ENCODE results near the gene SLC29A2. TPM values are rescaled to one million over a fixed set of nuclear protein-coding genes. Genes with fewer than 3 reads are reported as not detected.

The SLC29A2 gene
- total and polyA plus RNA-seq, 9 donors: 0.48 to 3.1 (median 0.78) TPM

DNA sequence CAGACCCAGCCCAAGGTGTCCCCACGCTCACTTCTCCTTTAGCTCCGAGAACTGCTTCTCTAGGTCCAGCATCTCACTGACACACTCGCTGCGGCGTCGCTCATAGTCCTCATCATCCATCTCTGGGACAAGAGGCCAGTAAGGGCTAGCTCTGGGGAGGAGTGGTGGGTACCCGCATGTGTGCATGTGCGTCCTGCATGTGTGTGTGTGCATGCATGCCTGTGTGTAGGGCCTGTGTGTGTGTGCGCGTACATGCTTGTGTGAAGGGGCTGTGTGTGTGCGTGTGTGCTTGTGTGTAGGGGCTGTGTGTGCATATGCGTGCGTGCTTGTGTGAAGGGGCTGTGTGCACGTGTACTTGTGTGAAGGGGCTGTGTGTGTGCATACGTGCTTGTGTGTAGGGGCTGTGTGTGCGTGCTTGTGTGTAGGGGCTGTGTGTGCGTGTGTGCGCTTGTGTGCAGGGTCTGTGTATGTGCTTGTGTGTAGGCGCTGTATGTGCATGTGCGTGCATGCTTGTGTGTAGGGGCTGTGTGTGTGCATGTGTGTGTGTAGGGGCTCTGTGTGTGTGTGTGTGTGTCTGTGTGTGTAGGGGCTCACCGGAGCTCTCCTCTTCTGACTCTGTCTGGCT lies 29.9 kb downstream of the SLC29A2 start:
- TF ChIP-seq EP300 (IDR thresholded peaks at IDR 0.05) (no peak), POLR2A (IDR thresholded peaks at IDR 0.05) (no peak)
- TF ChIP-seq, protein P1, sequence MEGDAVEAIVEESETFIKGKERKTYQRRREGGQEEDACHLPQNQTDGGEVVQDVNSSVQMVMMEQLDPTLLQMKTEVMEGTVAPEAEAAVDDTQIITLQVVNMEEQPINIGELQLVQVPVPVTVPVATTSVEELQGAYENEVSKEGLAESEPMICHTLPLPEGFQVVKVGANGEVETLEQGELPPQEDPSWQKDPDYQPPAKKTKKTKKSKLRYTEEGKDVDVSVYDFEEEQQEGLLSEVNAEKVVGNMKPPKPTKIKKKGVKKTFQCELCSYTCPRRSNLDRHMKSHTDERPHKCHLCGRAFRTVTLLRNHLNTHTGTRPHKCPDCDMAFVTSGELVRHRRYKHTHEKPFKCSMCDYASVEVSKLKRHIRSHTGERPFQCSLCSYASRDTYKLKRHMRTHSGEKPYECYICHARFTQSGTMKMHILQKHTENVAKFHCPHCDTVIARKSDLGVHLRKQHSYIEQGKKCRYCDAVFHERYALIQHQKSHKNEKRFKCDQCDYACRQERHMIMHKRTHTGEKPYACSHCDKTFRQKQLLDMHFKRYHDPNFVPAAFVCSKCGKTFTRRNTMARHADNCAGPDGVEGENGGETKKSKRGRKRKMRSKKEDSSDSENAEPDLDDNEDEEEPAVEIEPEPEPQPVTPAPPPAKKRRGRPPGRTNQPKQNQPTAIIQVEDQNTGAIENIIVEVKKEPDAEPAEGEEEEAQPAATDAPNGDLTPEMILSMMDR (IDR thresholded peaks at IDR 0.05): no peak
- Histone ChIP-seq H3K4me3 (no peak overlapping the region), H3K9me3 (no peaks in the 10 kb centered on the region), H3K36me3 (no peaks in the 10 kb centered on the region), H3K27me3 (no peaks in the 10 kb centered on the region), H3K27ac (no peak overlapping the region), H3K4me1 (ENCODE audit: insufficient read depth) (peaks cover 12% of the 10 kb centered on the region)
- WGBS, 3 donors: 88 to 92% (median 92%) methylated on average over 21 of the region's 21 CpGs
- intact Hi-C loops (cut with DNase I): no loop called here
- peak in 1 of 5 donors; percentile 28 for DNase-seq

DNA sequence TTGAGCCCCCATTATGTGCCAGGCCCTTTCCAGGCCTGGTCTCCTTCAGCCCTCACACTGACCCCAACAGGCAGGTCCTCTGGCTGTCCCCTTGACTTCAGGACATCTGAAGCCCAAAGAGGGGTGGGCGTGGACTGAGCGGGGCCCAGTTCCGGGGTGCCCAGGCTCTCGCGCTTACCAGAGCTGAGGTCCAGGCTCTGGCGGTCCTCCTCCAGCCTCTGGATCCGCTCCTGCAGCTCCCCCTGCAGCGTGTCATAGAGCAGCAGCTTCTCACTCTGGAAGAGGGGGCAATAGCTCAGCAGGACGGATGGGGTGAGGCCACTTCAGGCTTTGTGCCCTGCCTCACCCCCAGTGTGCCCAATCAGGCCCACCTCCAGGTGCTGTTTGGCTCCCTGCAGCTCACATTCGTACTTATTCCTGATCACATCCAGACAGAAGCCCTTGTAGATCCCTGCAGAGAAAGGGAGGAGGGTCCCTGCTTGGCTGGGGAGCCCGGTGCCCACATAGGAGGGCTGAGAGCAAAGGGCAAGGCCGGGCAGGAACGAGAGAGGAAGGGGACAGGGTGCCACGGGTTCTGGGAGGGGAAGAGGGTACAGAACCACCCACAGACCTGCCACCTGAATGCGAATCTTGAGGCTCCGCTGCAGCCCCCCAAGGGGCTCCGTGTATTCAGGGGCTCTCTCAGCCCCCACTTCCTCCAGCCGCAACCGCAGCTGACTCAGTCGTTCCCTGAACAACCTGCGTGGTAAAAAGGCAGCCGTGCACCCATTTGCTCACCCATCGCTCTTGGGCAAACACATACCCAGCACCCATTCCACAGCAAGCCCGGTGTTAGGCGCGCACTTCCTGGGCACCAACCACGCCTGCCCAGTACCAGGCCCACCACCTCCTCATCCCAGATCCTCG lies 30.7 kb downstream of the SLC29A2 start:
- WGBS, 3 donors: 87 to 90% (median 90%) methylated on average over 27 to 28 of the region's 28 CpGs
- H3K4me1 ChIP-seq (ENCODE audit: insufficient read depth): peaks cover 9% of the 10 kb centered on the region
- TF ChIP-seq, protein P1 (IDR thresholded peaks at IDR 0.05): no peak
- TF ChIP-seq POLR2A (IDR thresholded peaks at IDR 0.05) (no peak), EP300 (IDR thresholded peaks at IDR 0.05) (no peak)
- peak in 1 of 5 donors; percentile 28 for DNase-seq
- H3K27ac ChIP-seq: no peak overlapping the region
- intact Hi-C loops (cut with DNase I): no loop called here
- H3K36me3 ChIP-seq: no peaks in the 10 kb centered on the region
- no peaks in the 10 kb centered on the region for H3K27me3 ChIP-seq
- no peaks in the 10 kb centered on the region for H3K9me3 ChIP-seq
- no peak overlapping the region for H3K4me3 ChIP-seq

DNA sequence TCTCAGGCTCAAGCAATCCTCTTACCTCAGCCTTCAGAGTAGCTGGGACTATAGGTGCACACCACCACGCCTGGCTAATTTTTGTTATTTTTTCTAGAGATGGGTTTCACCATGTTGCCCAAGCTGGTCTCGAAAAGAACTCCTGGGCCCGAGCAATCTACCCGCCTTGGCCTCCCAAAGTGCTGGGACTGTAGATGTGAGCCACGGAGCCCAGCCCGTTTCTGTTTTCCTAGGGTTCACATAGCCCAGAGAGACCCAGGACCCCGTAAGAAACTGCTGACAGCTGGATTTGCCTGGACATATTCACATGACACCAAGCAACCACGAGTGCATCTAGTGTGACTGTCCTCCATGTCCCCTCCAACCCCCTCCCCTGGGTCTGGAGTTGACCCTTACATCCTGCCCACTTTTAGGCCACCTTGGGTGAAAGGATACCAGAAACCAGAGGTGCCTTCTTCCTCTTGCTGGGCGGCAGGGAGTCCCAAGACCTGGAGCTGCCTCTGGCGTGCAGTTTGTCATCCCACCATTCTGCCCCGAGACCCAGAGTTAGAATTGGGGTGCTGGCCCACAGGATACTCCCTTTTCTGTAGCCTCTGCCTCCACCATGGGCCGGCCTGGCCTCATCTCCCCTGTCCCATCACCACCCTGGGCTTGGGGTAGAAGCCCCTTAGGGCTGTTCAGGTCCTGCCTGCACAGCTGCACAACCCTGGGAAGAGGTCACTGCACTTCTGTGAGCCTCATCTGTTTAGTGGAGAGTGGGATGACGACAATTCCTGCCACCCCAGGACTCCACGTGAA lies 31.7 kb downstream of the SLC29A2 start:
- H3K36me3 ChIP-seq: no peaks in the 10 kb centered on the region

More for the DNA sequence above, 31.7 kb downstream of the SLC29A2 start:
- DNase-seq: peak in 1 of 5 donors; percentile 27
- Histone ChIP-seq H3K27me3 (no peaks in the 10 kb centered on the region), H3K9me3 (no peaks in the 10 kb centered on the region), H3K4me3 (no peak overlapping the region), H3K27ac (no peak overlapping the region), H3K4me1 (ENCODE audit: insufficient read depth) (peaks cover 13% of the 10 kb centered on the region)
- TF ChIP-seq EP300 (IDR thresholded peaks at IDR 0.05) (no peak), POLR2A (IDR thresholded peaks at IDR 0.05) (no peak)
- TF ChIP-seq, protein P1 (IDR thresholded peaks at IDR 0.05): no peak
- intact Hi-C loops (cut with DNase I): loop anchor here in 1 of 4 donors (10.0 kb wide), 1 partner anchor 55 kb away; the partner anchor contains the start of gene YIF1A
- WGBS, 3 donors: 77 to 80% (median 77%) methylated on average over 14 of the region's 14 CpGs
